ENCODE measurements around the gene UST.
A peak's percentile ranks its signal among the peaks of the same experiment; 100 is the strongest.
"Not testable (repeated sequence)": the region's sequence is repeated elsewhere in the genome, so short reads cannot be mapped to it uniquely, and the experiment has no call there.

Gene UST

DNA sequence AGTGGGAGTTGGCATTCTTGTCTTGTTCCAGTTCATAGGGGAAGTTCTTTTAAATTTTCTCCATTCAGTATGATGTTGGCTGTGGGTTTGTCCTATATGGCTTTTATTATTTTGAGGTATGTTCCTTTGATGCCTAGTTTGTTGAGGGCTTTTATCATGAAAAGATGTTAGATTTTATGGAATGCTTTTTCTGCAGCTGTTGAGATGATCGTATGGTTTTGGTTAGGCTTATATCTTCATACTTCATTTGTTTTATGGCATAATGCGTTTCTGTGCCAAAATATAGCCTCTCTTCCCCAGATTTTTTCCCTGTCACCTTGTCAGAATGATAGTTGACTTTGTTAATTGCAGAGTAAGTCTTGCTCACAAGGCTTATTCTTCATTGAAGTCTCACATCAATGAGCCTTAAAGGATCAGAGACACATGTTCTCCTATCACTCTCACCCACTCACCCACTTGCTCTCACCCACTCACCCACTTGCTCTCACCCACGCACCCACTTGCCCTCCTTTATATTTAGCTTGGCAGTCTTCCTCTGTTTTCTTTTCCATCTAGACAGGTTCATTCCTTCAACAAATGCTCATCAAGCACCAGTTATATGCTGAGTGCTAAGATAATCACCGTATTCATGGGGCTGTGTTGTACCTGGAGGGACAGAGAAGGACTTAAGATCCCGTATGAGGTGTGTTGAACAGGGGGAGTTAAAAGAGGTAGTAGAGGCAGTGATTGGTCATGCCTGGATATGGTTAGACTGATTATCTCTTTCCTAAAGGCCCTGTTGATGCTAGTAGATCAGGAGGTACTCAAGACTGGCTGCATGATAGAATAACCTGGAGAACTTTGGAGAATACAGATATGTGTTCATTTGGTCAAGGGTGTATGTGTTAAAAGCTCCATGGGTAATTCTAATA is 19.3 kb downstream of the UST start:
- no peak for DNase-seq (ENCODE audit: low spot score)

GRCh38 chr6:148768646-148769270 is 21.9 kb downstream of the UST start:
- peak; percentile 73 for DNase-seq (ENCODE audit: low spot score)

DNA sequence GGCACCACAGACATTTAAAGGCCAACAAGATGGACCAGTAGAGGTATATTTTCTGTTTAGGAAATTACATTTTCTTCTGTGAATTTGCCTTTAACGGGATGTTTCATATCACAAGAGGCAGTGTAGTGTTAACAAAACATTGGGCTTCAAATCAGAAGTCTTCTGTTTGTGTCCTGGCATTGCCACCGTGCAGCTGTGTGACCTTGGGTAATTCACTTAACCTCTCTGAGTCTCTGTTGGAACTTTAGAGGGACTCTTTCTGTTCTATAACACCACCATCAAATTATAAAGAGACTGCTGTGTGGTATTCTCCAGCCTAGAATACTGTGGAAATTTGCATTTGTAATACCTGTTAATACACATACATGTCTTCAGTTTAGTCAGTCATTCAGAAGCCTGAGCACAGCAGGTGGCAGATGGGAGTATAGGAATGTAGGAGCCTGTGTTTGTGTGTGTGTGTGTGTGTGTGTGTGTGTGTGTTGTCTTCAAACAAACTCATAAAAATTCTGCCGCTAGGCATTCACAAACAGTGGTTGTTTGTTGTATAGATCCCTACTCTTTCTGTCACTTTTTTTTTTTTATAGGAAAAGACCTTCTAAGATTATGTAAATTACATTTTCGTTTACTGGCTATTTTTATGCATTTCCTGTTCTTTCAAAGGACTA is 22.6 kb downstream of the UST start:
- DNase-seq (ENCODE audit: low spot score) = no peak

- DNase-seq (ENCODE audit: low spot score) = no peak
Observed at GRCh38 chr6:148770408-148771211, 23.8 kb downstream of the UST start.

GRCh38 chr6:148771212-148771601 is 24.4 kb downstream of the UST start:
- DNase-seq (ENCODE audit: low spot score) = peak; percentile 91

DNA sequence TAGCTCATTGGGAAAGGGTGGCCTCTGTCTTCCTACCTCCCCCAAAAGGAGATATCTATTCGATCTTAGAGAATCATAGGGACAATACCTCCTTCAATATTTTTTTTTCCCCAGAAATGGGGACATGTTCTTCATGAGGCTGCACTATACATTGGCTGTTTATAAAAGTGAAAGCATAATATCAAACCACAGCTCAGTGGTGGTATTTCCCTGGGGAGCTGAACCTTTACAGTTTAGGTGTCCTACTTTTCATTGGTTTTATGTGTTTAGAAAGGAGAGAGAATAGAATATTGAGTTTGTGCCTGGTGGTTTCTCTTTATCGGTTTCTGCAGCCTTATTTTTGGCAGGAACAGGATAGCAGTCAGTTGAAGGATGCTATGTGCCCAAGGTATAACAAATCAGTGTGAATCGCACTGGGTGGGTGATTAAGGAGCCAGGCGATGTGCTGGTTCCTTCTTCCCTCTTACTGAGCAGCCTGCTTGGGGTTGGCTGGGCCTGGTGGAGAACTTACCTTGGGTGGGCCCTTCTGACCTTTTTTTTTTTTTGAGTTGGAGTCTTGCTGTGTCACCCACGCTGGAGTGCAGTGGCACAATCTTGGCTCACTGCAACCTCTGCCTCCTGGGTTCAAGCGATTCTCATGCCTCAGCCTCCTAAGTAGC is 25.2 kb downstream of the UST start:
- DNase-seq (ENCODE audit: low spot score) = no peak

DNA sequence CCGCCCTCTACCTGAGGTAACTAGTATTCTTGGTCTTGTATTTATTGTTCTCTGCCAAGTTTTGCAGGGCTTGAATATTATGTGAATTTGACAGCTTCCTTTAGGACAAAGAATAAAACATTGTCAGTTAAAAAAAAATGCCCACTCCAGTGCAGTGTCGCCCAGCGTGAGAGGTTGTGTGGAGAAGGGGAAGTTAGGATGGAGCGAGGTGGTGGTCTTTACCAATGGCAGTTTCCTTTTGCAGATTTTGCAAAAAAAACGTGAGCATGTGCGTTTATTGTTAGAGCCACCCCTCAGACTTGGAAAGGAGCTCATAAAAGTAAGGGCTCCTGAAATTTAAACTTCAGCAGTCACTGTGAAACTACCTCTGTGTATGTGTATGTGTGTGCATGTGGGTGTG is 28.3 kb downstream of the UST start:
- DNase-seq (ENCODE audit: low spot score) = no peak

DNA sequence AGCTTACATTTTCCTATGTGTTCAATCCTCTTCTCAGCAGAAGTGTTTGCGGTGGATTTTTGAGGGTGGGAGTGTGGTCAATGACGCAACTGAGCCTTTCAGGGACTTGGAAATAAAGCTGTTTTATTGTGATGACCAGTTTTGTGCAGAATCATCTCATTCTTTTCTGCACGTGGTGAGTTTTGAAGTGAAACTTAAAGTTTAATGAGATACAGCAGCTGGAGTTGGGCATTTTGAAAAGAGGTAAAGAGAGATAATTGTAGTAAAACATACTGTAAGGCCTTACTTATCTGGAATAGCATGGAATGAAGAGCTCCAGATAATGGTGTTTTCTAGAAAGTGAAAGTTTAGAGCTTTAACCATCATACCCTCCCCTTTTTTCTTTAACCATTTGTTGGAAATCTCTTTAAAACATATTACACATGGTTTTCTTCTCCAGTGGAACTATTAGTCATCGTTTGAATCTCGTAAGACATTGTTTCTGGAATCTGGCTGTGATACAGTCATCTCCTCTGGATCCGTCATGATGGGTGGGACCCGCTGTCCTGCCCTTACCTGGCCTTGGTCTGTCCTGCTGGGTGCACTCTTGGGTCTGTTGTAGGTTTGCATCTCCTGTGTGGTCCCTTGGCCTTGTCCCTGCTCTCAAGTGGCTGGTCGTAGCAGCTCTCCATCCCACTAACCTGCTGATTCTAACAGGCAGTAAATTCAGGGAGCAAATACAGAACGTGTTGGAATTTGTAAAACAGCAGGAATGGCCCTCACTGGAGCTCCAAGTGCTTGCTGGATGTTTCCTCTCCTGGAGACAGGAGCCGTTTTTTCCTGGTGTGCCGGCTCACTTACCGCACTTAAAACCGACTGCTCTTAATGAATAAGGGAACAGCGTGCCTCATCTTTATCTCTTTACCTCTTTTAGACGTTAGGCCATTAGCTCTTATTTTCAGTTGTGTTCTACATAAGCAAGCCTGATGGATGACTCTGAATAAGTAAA is 29.8 kb downstream of the UST start:
- DNase-seq (ENCODE audit: low spot score) = no peak

GRCh38 chr6:148779142-148779562 is 32.3 kb downstream of the UST start:
- no peak for DNase-seq (ENCODE audit: low spot score)

GRCh38 chr6:148780423-148780822 is 33.6 kb downstream of the UST start:
- not testable (repeated sequence) for DNase-seq (ENCODE audit: low spot score)

DNA sequence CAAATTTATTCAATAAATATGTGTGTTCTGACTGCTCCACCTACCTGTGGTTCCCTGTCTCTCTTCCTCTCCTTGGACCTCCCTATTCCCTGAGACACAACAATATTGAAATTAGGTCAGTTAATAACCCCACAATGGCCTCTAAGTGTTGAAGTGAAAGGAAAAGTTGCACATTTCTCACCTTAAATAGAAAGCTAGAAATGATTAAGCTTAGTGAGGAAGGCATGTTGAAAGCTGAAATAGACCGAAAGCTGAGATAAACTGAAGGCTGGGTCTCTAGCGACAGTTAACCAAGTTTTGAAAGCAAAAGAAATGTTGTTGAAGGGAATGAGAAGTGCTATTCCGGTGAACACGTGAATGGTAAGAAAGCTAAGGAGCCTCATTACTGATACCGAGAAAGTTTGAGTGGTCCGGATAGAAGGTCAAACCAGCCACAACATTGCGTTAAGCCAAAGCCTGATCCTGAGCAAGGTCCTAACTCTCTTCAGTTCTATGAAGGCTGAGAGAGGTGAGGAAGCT is 34.1 kb downstream of the UST start:
- DNase-seq (ENCODE audit: low spot score) = no peak

DNA sequence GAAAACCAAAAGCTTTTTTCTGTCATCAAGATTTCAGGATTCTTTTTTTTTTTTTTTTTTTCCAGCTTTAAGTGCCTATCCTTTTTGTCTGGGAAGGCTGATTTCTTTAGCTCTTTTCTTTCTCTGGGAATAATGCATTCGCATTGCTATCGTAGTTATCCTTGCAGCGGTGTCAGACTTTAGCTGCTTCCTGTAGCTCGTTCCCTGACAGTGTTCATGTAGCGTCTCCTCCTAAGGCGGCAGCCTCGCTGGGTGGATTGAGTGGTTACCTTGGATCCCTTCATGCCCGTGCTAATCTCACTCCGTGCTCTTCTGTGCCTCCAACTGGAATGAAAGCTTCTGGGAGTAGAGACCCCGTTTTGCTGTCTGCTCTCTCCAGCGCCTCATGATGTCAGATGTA is 43.1 kb downstream of the UST start:
- DNase-seq (ENCODE audit: low spot score) = no peak

DNA sequence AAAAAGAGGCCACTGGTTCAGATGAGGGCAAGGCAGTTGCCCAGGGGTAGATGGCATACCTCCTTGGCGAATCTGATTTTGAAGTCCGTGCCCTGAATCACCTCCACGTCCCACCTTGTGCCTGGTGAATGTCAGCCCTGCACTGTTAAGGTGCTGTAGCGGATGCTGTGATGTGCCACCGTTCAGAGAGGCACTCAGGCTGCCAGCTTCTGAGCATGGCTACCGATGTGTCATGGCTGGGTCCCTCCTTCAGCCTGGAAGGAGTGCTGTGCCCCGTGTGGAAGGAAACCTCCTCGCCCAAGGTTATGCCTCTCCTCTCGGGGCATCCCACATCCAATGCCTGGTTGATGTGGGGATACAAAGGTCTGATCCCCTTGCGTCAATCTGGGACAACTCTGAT is 43.6 kb downstream of the UST start:
- no peak for DNase-seq (ENCODE audit: low spot score)

DNA sequence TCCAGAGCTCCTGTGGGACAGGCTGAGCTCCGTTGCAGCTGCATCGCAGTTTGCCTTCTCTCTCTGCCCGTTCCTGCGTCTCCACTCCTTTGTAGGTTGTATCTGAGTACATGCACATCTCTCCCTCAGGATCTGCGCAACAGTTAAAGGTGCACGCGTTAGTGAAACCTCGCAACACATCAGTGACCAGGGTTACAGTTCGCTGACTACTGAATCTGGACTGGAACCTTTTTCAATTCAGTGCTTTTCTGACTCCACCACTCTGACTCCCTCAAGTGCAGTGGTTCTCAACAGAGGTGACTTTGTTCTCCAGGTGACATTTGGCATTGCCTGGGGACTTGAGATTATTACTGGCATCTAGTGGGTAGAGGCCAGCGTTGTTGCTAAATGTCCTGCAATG is 44.0 kb downstream of the UST start:
- DNase-seq (ENCODE audit: low spot score) = no peak

DNA sequence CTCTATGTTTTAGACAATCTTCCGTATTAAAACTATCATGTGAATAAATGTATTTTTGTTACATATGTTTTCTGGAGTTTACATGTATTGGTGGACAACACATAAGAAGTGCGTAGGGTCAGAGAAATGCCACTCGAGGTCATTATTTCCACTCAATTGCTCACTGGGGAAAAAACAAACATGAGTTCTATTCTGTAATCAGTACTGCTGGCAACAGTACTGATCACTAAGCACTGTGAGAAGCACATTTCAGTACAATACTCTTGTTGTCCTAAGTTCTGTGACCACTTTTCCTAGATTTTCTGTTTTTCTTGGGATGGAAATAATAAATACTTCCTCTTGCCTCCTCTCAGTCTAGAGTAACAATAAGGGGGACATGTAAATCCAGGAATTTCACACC is 44.5 kb downstream of the UST start:
- DNase-seq (ENCODE audit: low spot score) = no peak

GRCh38 chr6:148793721-148794120 is 46.9 kb downstream of the UST start:
- no peak for DNase-seq (ENCODE audit: low spot score)

GRCh38 chr6:148794797-148795196 is 48.0 kb downstream of the UST start:
- no peak for DNase-seq (ENCODE audit: low spot score)

DNA sequence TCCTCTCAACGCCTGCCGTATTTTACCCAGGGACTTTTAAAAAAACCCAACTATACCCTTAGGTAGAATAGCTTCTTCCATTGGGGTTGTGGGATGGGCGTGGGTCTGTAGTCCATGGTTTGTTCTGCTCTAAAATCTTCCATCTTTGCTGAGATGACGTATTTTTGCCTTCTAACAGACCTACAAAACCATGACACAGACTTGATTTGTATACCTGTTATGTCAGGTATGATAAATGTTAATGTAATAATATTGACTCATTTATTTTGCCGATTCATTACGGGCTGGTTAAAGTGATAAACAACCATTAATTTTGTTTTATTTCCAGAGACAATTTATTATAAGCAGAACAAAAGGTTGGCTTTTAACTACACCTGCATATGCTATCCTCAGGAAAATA is 48.7 kb downstream of the UST start:
- DNase-seq (ENCODE audit: low spot score) = no peak

DNA sequence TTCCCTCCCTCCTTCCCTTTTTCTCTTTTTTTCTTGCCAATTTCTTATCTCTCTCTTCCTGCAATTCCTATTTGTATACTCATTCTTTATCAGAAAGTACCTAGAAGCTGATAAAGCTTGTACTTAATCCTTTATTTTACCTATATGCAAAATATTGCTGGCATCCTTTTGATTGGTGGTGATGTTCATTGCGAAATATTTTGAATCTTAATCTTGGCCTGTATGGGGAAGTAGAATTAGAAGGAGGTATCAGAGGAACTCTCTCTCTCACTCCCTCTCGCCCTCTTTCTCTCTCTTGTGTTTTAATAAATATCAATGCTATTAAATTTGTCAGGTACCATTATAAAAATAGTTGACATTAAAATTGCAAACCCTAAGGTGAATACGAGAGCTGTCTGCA is 52.8 kb downstream of the UST start:
- DNase-seq (ENCODE audit: low spot score) = no peak

DNA sequence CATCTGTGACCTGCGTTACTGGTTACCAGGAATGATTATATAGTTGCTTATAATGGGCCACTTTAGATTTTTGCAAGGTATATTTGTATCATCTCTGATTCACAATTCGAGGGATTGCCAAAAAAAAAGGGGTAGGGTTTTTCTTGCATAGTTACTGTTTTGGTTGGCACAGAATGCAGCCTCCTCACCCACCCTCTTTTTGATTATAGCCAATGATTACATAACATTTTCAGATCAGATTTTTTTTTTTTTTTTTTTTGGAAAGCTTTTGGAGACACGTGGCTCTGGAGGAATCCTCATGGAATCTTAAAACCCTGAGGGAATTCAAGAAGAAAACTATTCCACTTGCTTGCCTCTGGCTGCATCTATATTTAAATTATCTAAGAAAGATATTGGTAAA is 53.7 kb downstream of the UST start:
- no peak for DNase-seq (ENCODE audit: low spot score)
